HCT116 (cell line): ENCODE measurements around the gene STX16.

Source experiments
- POLR2AphosphoS5 ChIP-seq: IDR thresholded peaks from 2 replicates; pipeline ENCODE4 v1.6.1; 2011; ENCODE audit warnings: mild to moderate bottlenecking, low read depth, low read length, moderate library complexity
- RAD21 ChIP-seq: IDR thresholded peaks from 2 replicates; pipeline ENCODE4 v1.6.1; 2012; ENCODE audit warnings: low read depth, mild to moderate bottlenecking

DNA sequence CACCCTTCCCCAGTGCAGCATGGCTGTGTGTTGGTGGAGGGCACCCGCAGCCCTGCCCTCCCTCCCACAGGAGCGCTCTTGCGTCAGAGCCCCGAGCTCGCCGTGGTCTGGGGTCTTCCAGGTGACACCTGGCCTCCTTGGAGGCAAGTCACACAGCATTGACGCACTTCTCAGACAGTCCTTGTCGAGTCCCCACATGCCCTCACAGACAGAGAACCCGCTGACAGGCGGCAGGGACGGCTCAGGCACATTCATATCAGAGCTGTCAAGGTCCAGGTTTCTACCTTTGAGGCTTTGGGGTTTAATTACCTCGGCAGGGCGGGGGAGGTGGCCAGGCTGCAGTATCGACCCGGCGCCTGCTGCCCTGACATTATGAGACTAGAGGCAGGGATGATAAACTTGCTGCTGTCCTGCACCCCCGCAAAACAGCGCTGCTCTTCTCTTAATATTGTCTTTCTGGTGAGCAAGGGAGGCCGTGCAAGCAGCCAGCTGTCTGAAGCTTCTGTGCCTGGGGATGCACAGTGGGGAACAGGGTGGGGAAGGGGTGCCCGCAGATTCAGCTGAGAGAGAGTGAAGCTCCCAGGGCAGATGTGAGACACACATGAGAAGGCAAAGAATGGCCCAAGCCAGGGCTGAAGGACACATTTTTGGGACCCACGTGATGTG lies 46.3 kb downstream of the STX16 start:
- TF ChIP-seq RAD21 = no peak
- no peak for TF ChIP-seq POLR2AphosphoS5
